ENCODE data around the gene YJEFN3. TPM values are rescaled to one million over a fixed set of nuclear protein-coding genes. Genes with fewer than 3 reads are reported as not detected.

The YJEFN3 gene
- total RNA-seq, 1 experiment from 2014 or later: 18.5 TPM

- no TSS peak for BruUV-seq (replicated peaks)
- Histone ChIP-seq H3K4me3 (no peak overlapping the region), H4K20me1 (ENCODE audit: insufficient read depth) (peaks cover 12% of the 10 kb centered on the region), H3K9me2 (ENCODE audit: insufficient read depth) (no peaks in the 10 kb centered on the region), H3K4me2 (no peak overlapping the region), H3K27me3 (ENCODE audit: insufficient read depth, low read depth) (no peaks in the 10 kb centered on the region), H3K9me3 (ENCODE audit: insufficient read depth, low read depth) (no peaks in the 10 kb centered on the region), H3K27ac (no peak overlapping the region), H3K4me1 (replicated peaks; ENCODE audit: insufficient read depth) (no peaks in the 10 kb centered on the region), H3K36me3 (ENCODE audit: low read depth) (peaks cover 10% of the 10 kb centered on the region; the same call in 1 of the 2 replicates), H3F3A (ENCODE audit: insufficient read depth, low read depth) (no peaks in the 10 kb centered on the region; the same call in 1 of the 2 replicates), H2AFZ (no peak overlapping the region), H3K79me2 (ENCODE audit: low read depth) (peaks cover 18% of the 10 kb centered on the region)
- no peak for DNase-seq
- intact Hi-C loops (cut with micrococcal nuclease; ENCODE audit: unreplicated experiment): no loop called here
- ChIA-PET POLR2A (ENCODE audit: unreplicated experiment) (no interaction called here), CTCF (no interaction called here)
- TF ChIP-seq EZH2 (IDR thresholded peaks at IDR 0.05; ENCODE audit: low read depth) (no peak), CTCF (conservative IDR thresholded peaks at IDR 0.05) (no peak)
Measured at GRCh38 chr19:19495614-19496603, 32.8 kb upstream of the YJEFN3 start.

GRCh38 chr19:19498255-19498991 lies 30.3 kb upstream of the YJEFN3 start:
- no peaks in the 10 kb centered on the region for H3K9me2 ChIP-seq (ENCODE audit: insufficient read depth)
- no peaks in the 10 kb centered on the region for H3K4me1 ChIP-seq (replicated peaks; ENCODE audit: insufficient read depth)
- no peak overlapping the region for H3K4me2 ChIP-seq
- no peak overlapping the region for H3K27ac ChIP-seq
- peaks cover 15% of the 10 kb centered on the region for H4K20me1 ChIP-seq (ENCODE audit: insufficient read depth)
- POLR2A ChIA-PET (ENCODE audit: unreplicated experiment): no interaction called here
- H3K36me3 ChIP-seq (ENCODE audit: low read depth): peaks cover 18% of the 10 kb centered on the region; the same call in 1 of the 2 replicates
- DNase-seq: no peak
- no peaks in the 10 kb centered on the region for H3K9me3 ChIP-seq (ENCODE audit: insufficient read depth, low read depth)
- peaks cover 5% of the 10 kb centered on the region; the same call in 1 of the 2 replicates for H3F3A ChIP-seq (ENCODE audit: insufficient read depth, low read depth)
- H3K79me2 ChIP-seq (ENCODE audit: low read depth): 0 out of 2 replicates have a peak, but pooled peaks cover 6% of the 10 kb centered on the region
- H3K27me3 ChIP-seq (ENCODE audit: insufficient read depth, low read depth): no peaks in the 10 kb centered on the region
- no peak overlapping the region for H2AFZ ChIP-seq
- intact Hi-C loops (cut with micrococcal nuclease; ENCODE audit: unreplicated experiment): no loop called here
- BruUV-seq (replicated peaks): no TSS peak
- TF ChIP-seq EZH2 (IDR thresholded peaks at IDR 0.05; ENCODE audit: low read depth): no peak
- no peak for TF ChIP-seq CTCF (conservative IDR thresholded peaks at IDR 0.05)
- CTCF ChIA-PET: no interaction called here
- no peak overlapping the region for H3K4me3 ChIP-seq

GRCh38 chr19:19499272-19499995 lies 29.3 kb upstream of the YJEFN3 start:
- H3K9me2 ChIP-seq (ENCODE audit: insufficient read depth): no peaks in the 10 kb centered on the region
- ChIA-PET POLR2A (ENCODE audit: unreplicated experiment) (no interaction called here), CTCF (no interaction called here)
- intact Hi-C loops (cut with micrococcal nuclease; ENCODE audit: unreplicated experiment): no loop called here
- 0 out of 2 replicates have a peak, but pooled peaks cover 3% of the 10 kb centered on the region for H3K79me2 ChIP-seq (ENCODE audit: low read depth)
- BruUV-seq (replicated peaks): no TSS peak
- H3K4me2 ChIP-seq: no peak overlapping the region
- peaks cover 15% of the 10 kb centered on the region for H4K20me1 ChIP-seq (ENCODE audit: insufficient read depth)
- no peak for DNase-seq
- H2AFZ ChIP-seq: no peak overlapping the region
- no peak overlapping the region for H3K27ac ChIP-seq
- H3F3A ChIP-seq (ENCODE audit: insufficient read depth, low read depth): peaks cover 11% of the 10 kb centered on the region; the same call in 1 of the 2 replicates
- H3K4me3 ChIP-seq: no peak overlapping the region
- peaks cover 18% of the 10 kb centered on the region; the same call in 1 of the 2 replicates for H3K36me3 ChIP-seq (ENCODE audit: low read depth)
- no peaks in the 10 kb centered on the region for H3K9me3 ChIP-seq (ENCODE audit: insufficient read depth, low read depth)
- no peaks in the 10 kb centered on the region for H3K4me1 ChIP-seq (replicated peaks; ENCODE audit: insufficient read depth)
- no peaks in the 10 kb centered on the region for H3K27me3 ChIP-seq (ENCODE audit: insufficient read depth, low read depth)
- no peak for TF ChIP-seq CTCF (conservative IDR thresholded peaks at IDR 0.05)
- TF ChIP-seq EZH2 (IDR thresholded peaks at IDR 0.05; ENCODE audit: low read depth): no peak

All from PC-9 (cell line).